GM12878 (cell line): Measurements from ENCODE around the gene APOO. TPM values are rescaled to one million over a fixed set of nuclear protein-coding genes. Genes with fewer than 3 reads are reported as not detected.

ENCODE experiments used
- ATAC-seq: fragments of 200-7000 bp; cut with Tn5 transposase; 3 replicates; pipeline ENCODE4 v1.9.1; 2020; ENCODE audit warnings: mild to moderate bottlenecking, moderate library complexity
- BruUV-seq: library from RNA; stranded (reverse); fragments of 400-500 nt; replicated peaks from 2 replicates; lab custom pipeline; 2021; lab: Mats Ljungman, UMichigan
- CTCF ChIA-PET: fragments of 300-600 bp; sonication (Branson Sonifier 250); formaldehyde crosslinking; extraction: SDS; loops from one replicate; lab custom pipeline; 2021; ENCODE audit warnings: inconsistent platforms; lab: Yijun Ruan, JAX
- POLR2A ChIA-PET: fragments of 350-600 bp; formaldehyde crosslinking; extraction: SDS; loops from one replicate; lab custom pipeline; 2021; ENCODE audit warnings: inconsistent platforms; lab: Charles Lee
- RAD21 ChIA-PET: fragments of 300-600 bp; sonication (Branson Sonifier 250); formaldehyde crosslinking; loops from one replicate; lab custom pipeline; 2023; ENCODE audit warnings: antibody characterized with exemption; ENCODE audit not compliant: unreplicated experiment; lab: Charles Lee
- SMC1A ChIA-PET: fragments of 300-600 bp; sonication (Branson Sonifier 250); formaldehyde crosslinking; loops from one replicate; lab custom pipeline; 2023; ENCODE audit not compliant: unreplicated experiment, uncharacterized antibody; lab: Charles Lee
- DNase-seq: peaks from one replicate; pipeline ENCODE4 v3.0.0-alpha.2; 2011; ENCODE audit warnings: low read depth, low spot score
- FAIRE-seq: peaks from 3 replicates; lab custom pipeline; 2011; peaks lifted over from hg19 to GRCh38; lab: Jason Lieb, UNC
- H2AFZ ChIP-seq: 2 replicates; pipeline ENCODE4 v1.6.0; 2011; ENCODE audit warnings: low read depth, low read length, control low read depth; ENCODE audit not compliant: control insufficient read depth
- H3K27ac ChIP-seq: 2 replicates; pipeline ENCODE4 v1.5.1; 2011; ENCODE audit warnings: control low read depth; ENCODE audit not compliant: control insufficient read depth, insufficient read depth
- H3K27me3 ChIP-seq, 2 experiments: replicated peaks in 1 of 2; 2 replicates each; pipeline versions ENCODE4 v1.6.0 to v1.6.1; 2011; ENCODE audit warnings: low read length in 1 of 2; ENCODE audit not compliant: control insufficient read depth in 2 of 2, insufficient read depth in 2 of 2
- H3K36me3 ChIP-seq, 2 experiments: 2 replicates each; pipeline ENCODE4 v1.5.1; 2011; ENCODE audit warnings: low read length in 1 of 2; ENCODE audit not compliant: control insufficient read depth in 2 of 2, insufficient read depth in 2 of 2
- H3K4me1 ChIP-seq: 2 replicates; pipeline ENCODE4 v1.6.1; 2011; ENCODE audit warnings: mild to moderate bottlenecking, low read length, moderate library complexity, mixed read lengths; ENCODE audit not compliant: control insufficient read depth, insufficient read depth
- H3K4me2 ChIP-seq: 2 replicates; pipeline ENCODE4 v1.6.0; 2011; ENCODE audit warnings: control low read depth; ENCODE audit not compliant: control insufficient read depth, insufficient read depth
- H3K4me3 ChIP-seq: fragments of 200-600 bp; sonication (generic); 2 replicates; pipeline ENCODE4 v1.5.1; 2016
- H3K79me2 ChIP-seq: 2 replicates; pipeline ENCODE4 v1.6.0; 2011; ENCODE audit warnings: low read length; ENCODE audit not compliant: control insufficient read depth, insufficient read depth
- H3K9ac ChIP-seq: 2 replicates; pipeline ENCODE4 v1.8.0; 2011; ENCODE audit warnings: low read length, control low read depth, mixed read lengths; ENCODE audit not compliant: control insufficient read depth, insufficient read depth
- H3K9me3 ChIP-seq: replicated peaks from 3 replicates; pipeline ENCODE4 v1.5.1; 2011; ENCODE audit warnings: mild to moderate bottlenecking, low read length; ENCODE audit not compliant: control insufficient read depth, insufficient read depth
- H4K20me1 ChIP-seq: 2 replicates; pipeline ENCODE4 v1.6.0; 2011; ENCODE audit not compliant: control insufficient read depth, insufficient read depth
- BACH1 ChIP-seq: fragments of 450-650 bp; IDR thresholded peaks from 2 replicates; pipeline ENCODE4 v1.6.1; 2017; ENCODE audit warnings: mild to moderate bottlenecking, borderline replicate concordance
- BCL3 ChIP-seq: IDR thresholded peaks from 2 replicates; pipeline ENCODE4 v1.6.1; 2011; ENCODE audit warnings: borderline replicate concordance, low read depth, mild to moderate bottlenecking, moderate library complexity, low read length; ENCODE audit not compliant: insufficient read depth, poor library complexity, severe bottlenecking
- E4F1 ChIP-seq: fragments of 450-650 bp; IDR thresholded peaks from 2 replicates; pipeline ENCODE4 v1.6.1; 2018; ENCODE audit warnings: borderline replicate concordance, mild to moderate bottlenecking; ENCODE audit not compliant: partially characterized antibody
- KDM1A ChIP-seq: fragments of 200-600 bp; sonication (generic); IDR thresholded peaks from 2 replicates; pipeline ENCODE4 v1.6.1; 2016; ENCODE audit warnings: borderline replicate concordance
- MTA2 ChIP-seq: fragments of 450-650 bp; IDR thresholded peaks from 2 replicates; pipeline ENCODE4 v1.6.1; 2016; ENCODE audit warnings: low read depth, mild to moderate bottlenecking, moderate library complexity
- NFIC ChIP-seq: IDR thresholded peaks from 2 replicates; pipeline ENCODE4 v1.6.1; 2012; ENCODE audit warnings: low read depth, mild to moderate bottlenecking, inconsistent platforms, low read length, moderate library complexity
- RCOR1 ChIP-seq: conservative IDR thresholded peaks from 2 replicates; pipeline ENCODE4 v1.6.1; 2012; ENCODE audit warnings: low read depth, low read length, improper control_type of control experiment
- SMAD1 ChIP-seq: fragments of 450-650 bp; IDR thresholded peaks from 2 replicates; pipeline ENCODE4 v1.6.1; 2018; ENCODE audit warnings: mild to moderate bottlenecking, low read depth; ENCODE audit not compliant: partially characterized antibody
- TBL1XR1 ChIP-seq: IDR thresholded peaks from 2 replicates; pipeline ENCODE4 v1.6.1; 2012; ENCODE audit warnings: low read depth, low read length, improper control_type of control experiment
- WRNIP1 ChIP-seq: IDR thresholded peaks from 2 replicates; pipeline ENCODE4 v1.6.1; 2011; ENCODE audit warnings: low read depth, low read length, improper control_type of control experiment, borderline replicate concordance
- ZNF274 ChIP-seq: IDR thresholded peaks from one replicate; pipeline ENCODE4 v1.8.0; 2011; ENCODE audit not compliant: insufficient read length, insufficient read depth
- WGBS: methylation state at CpG from one replicate; pipeline ENCODE4 v1.1.6; 2016; ENCODE audit warnings: low lambda C conversion rate; ENCODE audit not compliant: insufficient replicate concordance, insufficient coverage; ENCODE audit errors: missing lambda C conversion rate; 5-methylcytosine and 5-hydroxymethylcytosine counted together
- in situ Hi-C: fragments of 300-500 bp; cut with MboI; formaldehyde crosslinking; loops from 9 replicates; pipeline ENCODE4 v1.14.3; 2018; ENCODE audit warnings: mixed read lengths
- intact Hi-C: fragments of 100-400 bp; cut with micrococcal nuclease; formaldehyde crosslinking; loops from one replicate; pipeline ENCODE4 v1.14.2; 2022; ENCODE audit not compliant: unreplicated experiment
- polyA plus RNA-seq, 11 experiments: library from polyadenylated mRNA; depleted of rRNA in 4 of 11; unstranded in 6 of 11; stranded (reverse) in 5 of 11; fragments of >200 nt; fragmentation: Nextera tagmentation in 4 of 11; fragmentation: Illumina TruSeq in 1 of 11; extraction: Ambion mirVana in 4 of 11; extraction: Trizol in 1 of 11; gene quantifications; 1 replicate in 1 of 11; 2 replicates in 10 of 11; pipeline versions ENCODE4 v1.2.1 to v1.2.3, GENCODE V29; 2011 to 2016; ENCODE audit warnings: inconsistent platforms in 2 of 11, missing spikeins in 2 of 11, low read depth in 1 of 11
- total RNA-seq, 4 experiments: library from RNA; depleted of rRNA in 3 of 4; stranded (reverse); fragments of >200 nt in 3 of 4; fragmentation: Illumina TruSeq in 1 of 4; extraction: Trizol in 1 of 4; gene quantifications; 2 replicates each; pipeline versions ENCODE4 v1.2.1 to v1.2.3, GENCODE V29; 2013 to 2021

The APOO gene
- total and polyA plus RNA-seq, 10 of the 15 experiments (the other 5 are each of a cell fraction or from before 2014, with no cell fraction given), result 20.7 to 68.7 (median 35.5) TPM

- peaks cover 12% of the 10 kb centered on the region for H3K4me1 ChIP-seq
- RAD21 ChIA-PET, result interaction anchor here (1.2 kb wide), 1 partner anchor 116 kb away, joined by 6 read pairs; the partner anchor contains the start of gene SAT1
- TF ChIP-seq SMAD1, result no peak
- no peak for TF ChIP-seq TBL1XR1
- TF ChIP-seq BACH1, result no peak
- no peak for TF ChIP-seq WRNIP1
- no peak for TF ChIP-seq E4F1
- TF ChIP-seq BCL3, result no peak
- no peak for TF ChIP-seq KDM1A
- no peak for TF ChIP-seq RCOR1
- TF ChIP-seq NFIC, result no peak
- no peak for TF ChIP-seq ZNF274
- no peak for TF ChIP-seq MTA2
- no peak overlapping the region; the same call in 1 of the 2 replicates for H2AFZ ChIP-seq
- no peak overlapping the region for H3K27ac ChIP-seq
- intact Hi-C loops, result no loop called here
- no peak overlapping the region for H3K4me3 ChIP-seq
- no peaks in the 10 kb centered on the region for H3K27me3 ChIP-seq
- H3K79me2 ChIP-seq, result peaks cover 2% of the 10 kb centered on the region
- FAIRE-seq, result no peak
- H3K9ac ChIP-seq, result no peak overlapping the region
- SMC1A ChIA-PET, result interaction anchor here (0.6 to 1.0 kb wide), 3 partner anchors 10 to 165 kb away, joined by 3 to 4 read pairs (median 3); no protein-coding TSS in a partner anchor
- no peak overlapping the region for H3K4me2 ChIP-seq
- in situ Hi-C loops, result no loop called here
- H4K20me1 ChIP-seq, result no peaks in the 10 kb centered on the region
- no peaks in the 10 kb centered on the region for H3K36me3 ChIP-seq
- BruUV-seq, result no TSS peak
- 52% methylated on average over 3 of the region's 3 CpGs for WGBS
- CTCF ChIA-PET, result no interaction called here
- DNase-seq, result no peak
- no peaks in the 10 kb centered on the region for H3K9me3 ChIP-seq
- POLR2A ChIA-PET, result interaction anchor here (0.7 kb wide), 1 partner anchor 568 kb away, joined by 4 read pairs; no protein-coding TSS in a partner anchor
- no peak for ATAC-seq
Observed at GRCh38 chrX:23898412-23898959, 9.3 kb downstream of the APOO start.
